MM.1S (cell line): Measurements from ENCODE around the gene ERCC1.

Experiments
- DNase-seq: peaks from one replicate; pipeline ENCODE4 v3.0.0-alpha.2; 2015
- H2AFZ ChIP-seq: fragments of 300-600 bp; sonication (generic); 2 replicates; pipeline ENCODE4 v1.6.0; 2016; ENCODE audit warnings: antibody characterized with exemption, low read length
- H3F3A ChIP-seq: fragments of 300-600 bp; sonication (generic); 2 replicates; pipeline ENCODE4 v1.6.1; 2016; ENCODE audit warnings: mild to moderate bottlenecking, antibody characterized with exemption, low read length, moderate library complexity, mixed read lengths; ENCODE audit not compliant: insufficient read depth
- H3K27ac ChIP-seq: fragments of 300-600 bp; sonication (generic); 2 replicates; pipeline ENCODE4 v1.5.1; 2016; ENCODE audit warnings: mild to moderate bottlenecking, low read length
- H3K27me3 ChIP-seq: fragments of 300-600 bp; sonication (generic); replicated peaks from 2 replicates; pipeline ENCODE4 v1.6.0; 2016; ENCODE audit warnings: low read length; ENCODE audit not compliant: insufficient read depth
- H3K36me3 ChIP-seq: fragments of 300-600 bp; sonication (generic); replicated peaks from 2 replicates; pipeline ENCODE4 v1.6.1; 2016; ENCODE audit warnings: mild to moderate bottlenecking, low read length, mixed read lengths; ENCODE audit not compliant: insufficient read depth
- H3K4me1 ChIP-seq: fragments of 300-600 bp; sonication (generic); 2 replicates; pipeline ENCODE4 v1.6.1; 2016; ENCODE audit warnings: low read length, mixed read lengths
- H3K4me2 ChIP-seq: fragments of 300-600 bp; sonication (generic); 2 replicates; pipeline ENCODE4 v1.6.0; 2016; ENCODE audit warnings: low read depth, low read length
- H3K4me3 ChIP-seq: fragments of 300-600 bp; sonication (generic); 2 replicates; pipeline ENCODE4 v1.5.1; 2016; ENCODE audit warnings: low read length, mixed read lengths
- H3K79me2 ChIP-seq: fragments of 300-600 bp; sonication (generic); 2 replicates; pipeline ENCODE4 v1.6.1; 2016; ENCODE audit warnings: mixed run types, low read length, mixed read lengths
- H3K9ac ChIP-seq: fragments of 300-600 bp; sonication (generic); 2 replicates; pipeline ENCODE4 v1.6.1; 2016; ENCODE audit warnings: low read length, mixed read lengths
- H3K9me2 ChIP-seq: fragments of 300-600 bp; sonication (generic); replicated peaks from 2 replicates; pipeline ENCODE4 v1.6.1; 2016; ENCODE audit warnings: mild to moderate bottlenecking, low read length, mixed read lengths; ENCODE audit not compliant: insufficient read depth
- H3K9me3 ChIP-seq: fragments of 300-600 bp; sonication (generic); replicated peaks from 2 replicates; pipeline ENCODE4 v1.6.1; 2016; ENCODE audit warnings: mild to moderate bottlenecking, low read length, mixed read lengths; ENCODE audit not compliant: insufficient read depth
- H4K20me1 ChIP-seq: fragments of 300-600 bp; sonication (generic); 2 replicates; pipeline ENCODE4 v1.6.1; 2016; ENCODE audit warnings: mild to moderate bottlenecking, low read length, moderate library complexity, mixed read lengths; ENCODE audit not compliant: insufficient read depth
- CTCF ChIP-seq: fragments of 300-600 bp; sonication (generic); IDR thresholded peaks from 2 replicates; pipeline ENCODE4 v1.5.1; 2016; ENCODE audit warnings: antibody characterized with exemption, low read length, mixed read lengths
- EZH2 ChIP-seq: fragments of 300-600 bp; sonication (generic); optimal IDR thresholded peaks from 2 replicates; pipeline ENCODE3; 2017; ENCODE audit warnings: low read depth, mild to moderate bottlenecking, antibody characterized with exemption, low read length, mixed read lengths
- EZH2phosphoT487 ChIP-seq: fragments of 300-600 bp; sonication (generic); IDR thresholded peaks from 2 replicates; pipeline ENCODE4 v1.6.1; 2018; ENCODE audit warnings: antibody characterized with exemption, low read length

The ERCC1 gene

GRCh38 chr19:45402298-45403061 lies 21.2 kb downstream of the ERCC1 start:
- Histone ChIP-seq H4K20me1 (no peaks in the 10 kb centered on the region), H3K9me3 (no peaks in the 10 kb centered on the region), H3K27me3 (no peaks in the 10 kb centered on the region), H3K9ac (no peak overlapping the region), H3K4me1 (no peaks in the 10 kb centered on the region), H3F3A (no peaks in the 10 kb centered on the region), H3K27ac (no peak overlapping the region), H3K4me3 (no peak overlapping the region), H3K4me2 (no peak overlapping the region), H3K9me2 (no peaks in the 10 kb centered on the region), H3K79me2 (peaks cover 11% of the 10 kb centered on the region), H3K36me3 (no peaks in the 10 kb centered on the region), H2AFZ (no peak overlapping the region)
- TF ChIP-seq EZH2phosphoT487 = no peak
- TF ChIP-seq CTCF = no peak
- no peak for TF ChIP-seq EZH2
- DNase-seq = no peak

GRCh38 chr19:45401815-45402214 lies 21.9 kb downstream of the ERCC1 start:
- Histone ChIP-seq H4K20me1 (no peaks in the 10 kb centered on the region), H3K27me3 (no peaks in the 10 kb centered on the region), H3K79me2 (peaks cover 4% of the 10 kb centered on the region), H3F3A (no peaks in the 10 kb centered on the region), H3K9me3 (no peaks in the 10 kb centered on the region), H3K27ac (no peak overlapping the region), H3K9ac (no peak overlapping the region), H3K9me2 (no peaks in the 10 kb centered on the region), H3K36me3 (no peaks in the 10 kb centered on the region), H2AFZ (no peak overlapping the region), H3K4me3 (no peak overlapping the region), H3K4me2 (no peak overlapping the region), H3K4me1 (no peaks in the 10 kb centered on the region)
- TF ChIP-seq EZH2 (no peak), CTCF (no peak), EZH2phosphoT487 (no peak)
- DNase-seq = no peak

- no peaks in the 10 kb centered on the region for H3K36me3 ChIP-seq
- no peaks in the 10 kb centered on the region for H3K9me2 ChIP-seq
- no peak for DNase-seq
- H3K27ac ChIP-seq = no peak overlapping the region
- H4K20me1 ChIP-seq = no peaks in the 10 kb centered on the region
- H3K27me3 ChIP-seq = no peaks in the 10 kb centered on the region
- H3K9me3 ChIP-seq = no peaks in the 10 kb centered on the region
- no peaks in the 10 kb centered on the region for H3F3A ChIP-seq
- H2AFZ ChIP-seq = no peak overlapping the region
- H3K4me2 ChIP-seq = no peak overlapping the region
- no peaks in the 10 kb centered on the region for H3K79me2 ChIP-seq
- TF ChIP-seq EZH2 (no peak), CTCF (no peak), EZH2phosphoT487 (no peak)
- H3K4me1 ChIP-seq = no peaks in the 10 kb centered on the region
- no peak overlapping the region for H3K4me3 ChIP-seq
- no peak overlapping the region for H3K9ac ChIP-seq
These were observed 23.5 kb downstream of the ERCC1 start for GRCh38 chr19:45400192-45400591.
